Measurements from ENCODE around the gene ZNF654.

ZNF654 gene

DNA sequence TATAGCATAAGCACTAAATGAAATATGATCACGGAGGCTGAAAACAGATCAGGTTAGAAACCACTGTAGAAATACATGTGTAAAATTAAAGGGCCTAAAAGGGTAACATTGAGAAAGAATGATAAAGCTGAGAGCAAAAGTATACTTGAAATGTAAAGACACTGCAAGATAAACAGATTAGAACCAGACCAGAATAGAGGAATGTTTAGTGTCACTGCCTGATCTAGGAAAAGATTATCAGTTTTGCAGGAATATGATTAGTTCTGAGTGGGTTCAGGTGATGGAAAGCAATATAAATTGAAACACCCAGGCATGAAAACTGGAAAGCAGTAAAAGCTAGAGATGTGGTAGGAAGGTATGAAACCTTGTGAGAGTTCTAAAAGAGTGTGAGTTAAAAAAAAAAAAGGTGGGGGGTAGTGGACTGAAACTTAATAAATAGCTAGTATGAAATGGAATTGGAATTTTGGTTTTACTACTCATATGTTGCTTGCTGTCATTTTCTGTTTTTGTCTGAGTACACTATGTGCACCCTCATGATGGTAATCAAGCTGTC is 74.7 kb downstream of the ZNF654 start:
- no peak for DNase-seq (ENCODE audit: low spot score)
- TF ChIP-seq CTCF (IDR thresholded peaks at IDR 0.05; ENCODE audit: extremely low read depth, missing control alignments) = no peak

GRCh38 chr3:88137836-88138235 is 78.8 kb downstream of the ZNF654 start:
- DNase-seq (ENCODE audit: low spot score) = no peak
- TF ChIP-seq CTCF (IDR thresholded peaks at IDR 0.05; ENCODE audit: extremely low read depth, missing control alignments) = no peak

DNA sequence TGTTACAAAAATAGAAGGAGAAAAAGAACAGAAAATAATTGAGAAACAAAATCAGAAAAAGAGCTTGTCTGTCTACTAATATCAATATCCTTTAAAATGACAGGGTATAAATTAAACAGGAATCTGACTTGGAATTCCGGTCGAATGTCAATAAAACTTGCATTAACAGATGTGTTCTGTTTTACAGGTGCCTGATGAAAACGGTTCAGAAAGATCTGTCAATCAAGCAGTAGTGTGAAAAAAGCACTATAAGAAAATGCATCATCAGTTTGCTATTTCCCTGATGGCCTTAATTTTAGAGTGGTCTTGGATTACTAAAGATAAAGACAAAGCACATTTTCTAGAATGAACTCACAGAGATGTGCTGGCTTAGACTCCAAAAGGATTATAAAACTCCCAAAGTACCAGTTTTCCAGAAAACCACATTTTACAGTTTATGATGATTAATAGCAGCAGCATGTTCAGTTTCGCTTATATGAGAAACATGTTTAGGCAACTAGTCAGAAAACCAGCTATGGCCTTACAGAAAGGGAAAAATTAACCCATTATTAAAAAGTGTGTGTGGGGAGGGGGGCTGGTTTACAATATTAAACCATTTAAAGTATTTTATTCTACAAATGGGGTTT is 82.5 kb downstream of the ZNF654 start:
- no peak for TF ChIP-seq CTCF (IDR thresholded peaks at IDR 0.05; ENCODE audit: extremely low read depth, missing control alignments)
- no peak for DNase-seq (ENCODE audit: low spot score)

DNA sequence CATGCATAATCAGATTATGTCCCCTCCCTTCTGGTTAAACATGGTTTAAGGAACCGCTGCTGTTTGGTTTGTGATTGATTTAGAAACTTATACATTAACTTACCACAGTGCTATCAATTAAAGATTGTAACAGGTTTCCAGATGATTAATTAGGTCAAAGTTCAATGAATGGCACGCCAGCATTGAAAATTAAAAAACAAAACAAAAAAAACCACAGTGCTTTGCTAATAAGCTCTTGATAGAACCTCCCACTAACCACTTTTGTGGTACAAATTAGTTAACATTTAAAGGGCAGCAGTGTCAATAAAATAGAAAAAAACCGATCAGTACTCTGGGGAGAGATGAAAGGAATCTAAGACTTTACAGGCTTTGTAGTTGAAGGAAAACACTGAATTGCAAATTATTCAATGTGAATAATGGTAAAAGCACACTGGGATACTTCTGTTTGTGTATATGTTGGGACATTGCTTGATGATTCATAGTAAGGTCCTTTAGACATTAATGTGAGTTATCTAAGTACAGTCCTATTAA is 83.1 kb downstream of the ZNF654 start:
- DNase-seq (ENCODE audit: low spot score) = no peak
- no peak for TF ChIP-seq CTCF (IDR thresholded peaks at IDR 0.05; ENCODE audit: extremely low read depth, missing control alignments)

GRCh38 chr3:88147261-88147660 is 88.2 kb downstream of the ZNF654 start:
- no peak for DNase-seq (ENCODE audit: low spot score)

GRCh38 chr3:88148651-88149050 is 89.6 kb downstream of the ZNF654 start:
- no peak for TF ChIP-seq CTCF (IDR thresholded peaks at IDR 0.05; ENCODE audit: extremely low read depth, missing control alignments)
- no peak for DNase-seq (ENCODE audit: low spot score)

More at GRCh38 chr3:88147261-88147660, 88.2 kb downstream of the ZNF654 start:
- TF ChIP-seq CTCF (IDR thresholded peaks at IDR 0.05; ENCODE audit: extremely low read depth, missing control alignments) = no peak

DNA sequence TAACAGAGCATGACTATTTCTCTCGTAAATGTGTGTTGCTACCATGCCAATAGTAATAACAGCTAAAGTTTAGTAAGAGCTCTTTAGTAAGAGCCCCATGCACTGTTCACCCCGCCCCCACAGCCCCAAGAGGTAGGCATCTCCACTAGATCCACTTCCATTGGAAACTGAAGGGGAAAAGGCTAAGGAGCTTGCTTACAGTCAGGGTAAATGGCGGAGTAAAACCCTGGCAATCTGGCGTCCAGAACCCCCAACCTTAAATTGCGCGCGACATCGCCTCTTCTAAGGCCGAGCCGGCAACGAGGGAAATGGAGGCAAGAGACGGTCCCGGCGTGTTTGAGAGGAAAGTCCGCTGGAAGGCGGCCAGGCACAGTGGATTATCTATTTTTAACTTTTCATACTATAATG is 90.0 kb downstream of the ZNF654 start:
- DNase-seq (ENCODE audit: low spot score) = no peak
- TF ChIP-seq CTCF (IDR thresholded peaks at IDR 0.05; ENCODE audit: extremely low read depth, missing control alignments) = no peak
